IMR-90 (cell line): ENCODE data around the gene POLD3. TPM values are rescaled to one million over a fixed set of nuclear protein-coding genes. Genes with fewer than 3 reads are reported as not detected.

Experiments
- ATAC-seq: fragments of 200-7000 bp; cut with Tn5 transposase; 2 replicates; pipeline ENCODE4 v1.9.1; 2020; ENCODE audit warnings: low read depth, mild to moderate bottlenecking, moderate library complexity
- BruUV-seq: library from RNA; stranded (reverse); fragments of 400-500 nt; replicated peaks from 2 replicates; lab custom pipeline; 2021; lab: Mats Ljungman, UMichigan
- CTCF ChIA-PET: fragments of 300-600 bp; formaldehyde crosslinking; extraction: SDS; loops from one replicate; lab custom pipeline; 2021; ENCODE audit warnings: antibody characterized with exemption; lab: Yijun Ruan, JAX
- POLR2A ChIA-PET: fragments of 300-600 bp; sonication (Branson Sonifier 250); formaldehyde crosslinking; loops from one replicate; lab custom pipeline; 2022; ENCODE audit warnings: antibody characterized with exemption; ENCODE audit not compliant: unreplicated experiment; lab: Charles Lee
- DNase-seq: peaks from one replicate; pipeline ENCODE4 v3.0.0; 2013
- H2AFZ ChIP-seq: replicated peaks from 2 replicates; pipeline ENCODE3; 2013; ENCODE audit warnings: low read length, mild to moderate bottlenecking; ENCODE audit not compliant: poor library complexity
- H2AK5ac ChIP-seq: 2 replicates; pipeline ENCODE4 v1.6.1; 2013; ENCODE audit warnings: low read depth, low read length, inconsistent platforms
- H2AK9ac ChIP-seq: replicated peaks from 2 replicates; pipeline ENCODE3; 2013; ENCODE audit warnings: mild to moderate bottlenecking, low read depth, low read length, moderate library complexity; ENCODE audit not compliant: poor library complexity
- H2BK120ac ChIP-seq: 2 replicates; pipeline ENCODE4 v1.6.1; 2013; ENCODE audit warnings: low read depth, low read length, inconsistent platforms
- H2BK15ac ChIP-seq: 3 replicates; pipeline ENCODE4 v1.6.1; 2013; ENCODE audit warnings: low read depth, low read length, inconsistent platforms
- H2BK20ac ChIP-seq: 2 replicates; pipeline ENCODE4 v1.6.1; 2013; ENCODE audit warnings: low read depth, mild to moderate bottlenecking, inconsistent platforms, low read length, moderate library complexity
- H2BK5ac ChIP-seq: 2 replicates; pipeline ENCODE4 v1.6.1; 2013; ENCODE audit warnings: mild to moderate bottlenecking, low read depth, low read length, inconsistent platforms; ENCODE audit not compliant: poor library complexity, severe bottlenecking
- H3K14ac ChIP-seq: replicated peaks from 2 replicates; pipeline ENCODE4 v1.6.1; 2013; ENCODE audit warnings: low read depth, low read length, inconsistent platforms
- H3K18ac ChIP-seq: 2 replicates; pipeline ENCODE4 v1.6.1; 2013; ENCODE audit warnings: low read depth, low read length, control low read depth
- H3K23ac ChIP-seq: 2 replicates; pipeline ENCODE4 v1.6.1; 2013; ENCODE audit warnings: low read depth, low read length, inconsistent platforms
- H3K27ac ChIP-seq: 2 replicates; pipeline ENCODE4 v1.5.1; 2013; ENCODE audit warnings: mild to moderate bottlenecking, control low read depth, low read length; ENCODE audit not compliant: insufficient read depth
- H3K27me3 ChIP-seq: 2 replicates; pipeline ENCODE4 v1.6.1; 2013; ENCODE audit warnings: low read length; ENCODE audit not compliant: control insufficient read depth, insufficient read depth
- H3K36me3 ChIP-seq: 2 replicates; pipeline ENCODE4 v1.6.1; 2013; ENCODE audit warnings: low read length, mixed read lengths; ENCODE audit not compliant: control insufficient read depth, insufficient read depth
- H3K4ac ChIP-seq: 2 replicates; pipeline ENCODE4 v1.6.1; 2013; ENCODE audit warnings: low read depth, low read length, inconsistent platforms
- H3K4me1 ChIP-seq: 2 replicates; pipeline ENCODE4 v1.6.1; 2013; ENCODE audit warnings: low read length, mixed read lengths; ENCODE audit not compliant: control insufficient read depth, insufficient read depth
- H3K4me2 ChIP-seq: 2 replicates; pipeline ENCODE4 v1.6.1; 2013; ENCODE audit warnings: low read depth, mild to moderate bottlenecking, control low read depth, low read length, moderate library complexity
- H3K4me3 ChIP-seq: 2 replicates; pipeline ENCODE4 v1.5.1; 2013; ENCODE audit warnings: low read depth, mild to moderate bottlenecking, control low read depth, low read length, moderate library complexity; ENCODE audit not compliant: insufficient read depth
- H3K56ac ChIP-seq: 2 replicates; pipeline ENCODE4 v1.6.1; 2013; ENCODE audit warnings: low read length, inconsistent platforms; ENCODE audit not compliant: insufficient read depth; ENCODE audit errors: extremely low read depth
- H3K79me1 ChIP-seq, 2 experiments: 2 replicates each; pipeline ENCODE4 v1.6.1; 2013; ENCODE audit warnings: low read length in 2 of 2, inconsistent platforms in 1 of 2, low read depth in 1 of 2
- H3K9ac ChIP-seq: 2 replicates; pipeline ENCODE4 v1.6.1; 2013; ENCODE audit warnings: low read depth, low read length, control low read depth
- H3K9me1 ChIP-seq: 2 replicates; pipeline ENCODE4 v1.6.1; 2013; ENCODE audit warnings: low read length, inconsistent platforms; ENCODE audit not compliant: insufficient read depth
- H3K9me3 ChIP-seq: 2 replicates; pipeline ENCODE4 v1.6.1; 2013; ENCODE audit warnings: low read length; ENCODE audit not compliant: control insufficient read depth, insufficient read depth
- H4K20me1 ChIP-seq: 2 replicates; pipeline ENCODE4 v1.6.1; 2013; ENCODE audit warnings: low read length, inconsistent platforms; ENCODE audit not compliant: insufficient read depth
- H4K5ac ChIP-seq: 2 replicates; pipeline ENCODE4 v1.6.1; 2013; ENCODE audit warnings: mild to moderate bottlenecking, low read depth, low read length, control low read depth
- H4K8ac ChIP-seq, 2 experiments: 2 replicates each; pipeline ENCODE4 v1.6.1; 2013; ENCODE audit warnings: low read depth in 2 of 2, low read length in 2 of 2, control low read depth in 1 of 2, inconsistent platforms in 1 of 2
- H4K91ac ChIP-seq: 2 replicates; pipeline ENCODE4 v1.6.1; 2013; ENCODE audit warnings: low read depth, low read length, inconsistent platforms; ENCODE audit not compliant: insufficient read depth
- BHLHE40 ChIP-seq: fragments of 150-350 bp; IDR thresholded peaks from 2 replicates; pipeline ENCODE4 v1.6.1; 2016; ENCODE audit warnings: mild to moderate bottlenecking, low read depth, low read length
- CEBPB ChIP-seq: IDR thresholded peaks from 2 replicates; pipeline ENCODE4 v1.6.1; 2012; ENCODE audit warnings: low read depth, low read length, improper control_type of control experiment
- CHD1 ChIP-seq: IDR thresholded peaks from 2 replicates; pipeline ENCODE4 v1.6.1; 2012; ENCODE audit warnings: low read depth, low read length, improper control_type of control experiment
- CTCF ChIP-seq: conservative IDR thresholded peaks from 2 replicates; pipeline ENCODE4 v1.5.1; 2012; ENCODE audit warnings: mild to moderate bottlenecking, low read depth, low read length, improper control_type of control experiment
- ELK1 ChIP-seq: fragments of 150-350 bp; IDR thresholded peaks from 2 replicates; pipeline ENCODE4 v1.6.1; 2016; ENCODE audit warnings: low read depth, mild to moderate bottlenecking, low read length, moderate library complexity, borderline replicate concordance
- FOS ChIP-seq: fragments of 150-350 bp; IDR thresholded peaks from 2 replicates; pipeline ENCODE4 v1.6.1; 2016; ENCODE audit warnings: low read depth, low read length
- MAFK ChIP-seq: IDR thresholded peaks from 2 replicates; pipeline ENCODE4 v1.6.1; 2012; ENCODE audit warnings: low read depth, low read length, improper control_type of control experiment
- MAZ ChIP-seq: IDR thresholded peaks from 2 replicates; pipeline ENCODE4 v1.6.1; 2012; ENCODE audit warnings: low read depth, mild to moderate bottlenecking, low read length, improper control_type of control experiment, moderate library complexity, borderline replicate concordance
- MXI1 ChIP-seq: IDR thresholded peaks from 2 replicates; pipeline ENCODE4 v1.6.1; 2012; ENCODE audit warnings: low read depth, mild to moderate bottlenecking, low read length, moderate library complexity, borderline replicate concordance
- NFE2L2 ChIP-seq: fragments of 150-350 bp; IDR thresholded peaks from 2 replicates; pipeline ENCODE4 v1.6.1; 2016; ENCODE audit warnings: low read depth, mild to moderate bottlenecking, low read length
- POLR2A ChIP-seq: IDR thresholded peaks from 2 replicates; pipeline ENCODE4 v1.6.1; 2012; ENCODE audit warnings: mild to moderate bottlenecking, low read depth, low read length
- RAD21 ChIP-seq: IDR thresholded peaks from 2 replicates; pipeline ENCODE4 v1.6.1; 2012; ENCODE audit warnings: low read length, improper control_type of control experiment
- RCOR1 ChIP-seq: IDR thresholded peaks from 2 replicates; pipeline ENCODE4 v1.6.1; 2012; ENCODE audit warnings: mild to moderate bottlenecking, low read length, improper control_type of control experiment; ENCODE audit not compliant: insufficient replicate concordance
- RFX5 ChIP-seq: IDR thresholded peaks from 2 replicates; pipeline ENCODE4 v1.8.0; 2012; ENCODE audit warnings: low read depth, mild to moderate bottlenecking, low read length, moderate library complexity
- SMC3 ChIP-seq: fragments of 150-350 bp; IDR thresholded peaks from 2 replicates; pipeline ENCODE4 v1.6.1; 2016; ENCODE audit warnings: low read depth, mild to moderate bottlenecking, antibody characterized with exemption, low read length, moderate library complexity
- WGBS, 2 experiments: methylation state at CpG; one replicate each; pipeline versions ENCODE4 v1.1.5 to v1.1.7; 2013; ENCODE audit warnings: missing lambda C conversion rate in 2 of 2; ENCODE audit not compliant: insufficient read length in 1 of 2; ENCODE audit errors: extremely low coverage in 2 of 2; 5-methylcytosine and 5-hydroxymethylcytosine counted together
- dilution Hi-C: fragments of 300-500 bp; cut with HindIII; formaldehyde crosslinking; loops from one replicate; pipeline ENCODE4 v1.14.3; 2018; ENCODE audit warnings: low sequenced_read_pairs; ENCODE audit not compliant: unreplicated experiment
- in situ Hi-C: fragments of 300-500 bp; cut with MboI; formaldehyde crosslinking; loops from 3 replicates; pipeline ENCODE4 v1.14.3; 2019; ENCODE audit warnings: low sequenced_read_pairs, inconsistent platforms, mixed read lengths
- intact Hi-C: fragments of 100-400 bp; cut with micrococcal nuclease; formaldehyde crosslinking; loops from 2 replicates; pipeline ENCODE4 v1.10.0; 2022
- polyA plus RNA-seq, 3 experiments: library from polyadenylated mRNA; depleted of rRNA; stranded (reverse); fragments of >200 nt; gene quantifications; 2 replicates each; pipeline ENCODE4 v1.2.3, GENCODE V29; 2012; ENCODE audit warnings: low replicate concordance in 1 of 3
- total RNA-seq: library from RNA; depleted of rRNA; stranded (reverse); fragments of >200 nt; gene quantifications from 2 replicates; pipeline ENCODE4 v1.2.3, GENCODE V29; 2012

POLD3 gene
- total and polyA plus RNA-seq, 2 of the 4 experiments (the other 2 are of a cell fraction) = 9.1 to 9.2 TPM

DNA sequence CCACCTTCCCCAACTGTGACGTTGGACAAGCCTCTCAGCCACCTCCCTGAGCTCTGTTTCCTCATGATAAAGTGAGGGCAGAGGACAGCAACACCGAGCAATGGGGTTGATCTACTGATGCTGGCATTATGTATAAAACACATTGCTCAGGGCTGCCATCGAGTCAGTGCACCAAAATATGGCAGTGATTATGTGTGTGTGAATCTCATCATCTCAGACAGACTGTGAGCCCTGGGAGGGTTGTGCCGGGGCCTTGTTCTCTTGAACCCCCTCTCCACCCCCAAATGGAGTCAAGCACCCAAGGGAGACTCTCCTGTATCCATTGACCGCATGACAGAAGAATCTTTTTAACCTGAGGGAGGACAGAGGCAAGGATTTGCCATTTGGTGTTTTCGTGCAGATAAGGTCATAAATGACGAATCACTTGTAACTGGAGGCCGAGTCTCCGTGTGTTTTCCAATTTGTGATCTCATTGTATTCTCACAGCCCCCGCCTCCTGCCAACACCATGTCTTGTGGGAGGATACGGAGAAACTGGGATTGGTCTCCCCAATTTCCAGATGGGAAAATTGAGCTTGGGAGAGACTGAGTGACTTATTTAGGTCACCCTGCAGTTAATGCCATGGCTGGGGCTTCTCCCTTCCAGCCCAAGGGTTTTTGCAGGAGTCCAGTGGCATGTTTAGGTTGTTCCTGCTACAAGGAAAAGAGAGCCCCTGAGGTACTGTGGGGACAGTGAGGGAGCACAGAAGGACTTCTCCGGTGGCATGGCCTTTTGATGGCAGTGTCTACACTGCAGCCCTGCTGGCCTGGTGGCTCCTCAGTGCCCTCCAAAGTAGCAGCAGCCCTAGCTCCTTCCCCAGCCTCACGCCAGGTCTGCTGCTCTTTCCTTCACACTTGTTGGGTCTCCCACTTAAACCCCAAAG lies 86.5 kb downstream of the POLD3 start:
- peak overlapping the region; percentile 64 for H4K5ac ChIP-seq
- no peak overlapping the region for H2AK9ac ChIP-seq
- no peak overlapping the region for H3K9ac ChIP-seq
- in situ Hi-C loops = no loop called here
- H4K8ac ChIP-seq = no peak overlapping the region
- no TSS peak for BruUV-seq
- H3K4ac ChIP-seq = 0 out of 2 replicates have a peak overlapping the region, but pooled peaks have one; percentile 12
- no peaks in the 10 kb centered on the region; the same call in 1 of the 2 replicates for H3K9me3 ChIP-seq
- peaks cover 6% of the 10 kb centered on the region; the same call in 1 of the 2 replicates for H3K9me1 ChIP-seq
- peak overlapping the region; percentile 47; the same call in 1 of the 2 replicates for H3K18ac ChIP-seq
- DNase-seq (peak; percentile 44), ATAC-seq (no peak)
- H2AFZ ChIP-seq = no peak overlapping the region
- dilution Hi-C loops = no loop called here
- no peak overlapping the region for H2BK120ac ChIP-seq
- 83% methylated on average over 1 of the region's 13 CpGs; no CpG with 5 or more reads in 1 of the 2 experiments for WGBS, 2 experiments
- H2BK20ac ChIP-seq = no peak overlapping the region
- ChIA-PET CTCF (no interaction called here), POLR2A (no interaction called here)
- no peak overlapping the region for H3K14ac ChIP-seq
- no peak overlapping the region for H3K56ac ChIP-seq
- peak overlapping the region; percentile 68; the same call in 2 of the 3 replicates for H2BK15ac ChIP-seq
- peak overlapping the region; percentile 35; the same call in 1 of the 2 replicates for H4K91ac ChIP-seq
- peak overlapping the region; percentile 38 for H2AK5ac ChIP-seq
- intact Hi-C loops = no loop called here
- H3K23ac ChIP-seq = no peak overlapping the region
- H3K4me3 ChIP-seq = no peak overlapping the region
- no peaks in the 10 kb centered on the region for H3K27me3 ChIP-seq
- H3K36me3 ChIP-seq = no peaks in the 10 kb centered on the region
- peaks cover 6% of the 10 kb centered on the region for H3K4me1 ChIP-seq
- no peak overlapping the region for H3K27ac ChIP-seq
- H3K4me2 ChIP-seq = no peak overlapping the region
- H3K79me1 ChIP-seq = no peaks in the 10 kb centered on the region
- H2BK5ac ChIP-seq = peak overlapping the region; percentile 7
- H4K20me1 ChIP-seq = no peaks in the 10 kb centered on the region
- TF ChIP-seq POLR2A (no peak), MAZ (no peak), CTCF (no peak), RCOR1 (no peak), RFX5 (no peak), SMC3 (no peak), ELK1 (no peak), FOS (no peak), MXI1 (no peak), CEBPB (no peak), MAFK (no peak), NFE2L2 (no peak), CHD1 (no peak), RAD21 (no peak), BHLHE40 (no peak)
